Mesothelial cell of epicardium (in vitro differentiated cells): ENCODE results near the gene ANO3. TPM values are rescaled to one million over a fixed set of nuclear protein-coding genes. Genes with fewer than 3 reads are reported as not detected.
"Not testable (repeated sequence)": the region's sequence is repeated elsewhere in the genome, so short reads cannot be mapped to it uniquely, and the experiment has no call there.

Source experiments
- DNase-seq, 2 experiments: peaks; one replicate each; pipeline ENCODE4 v3.0.0; 2021; ENCODE audit warnings: low spot score in 2 of 2; ENCODE audit not compliant: unreplicated experiment in 2 of 2
- H3K27ac Mint-ChIP-seq: 2 replicates; pipeline ENCODE4 v1.8.0; 2021; ENCODE audit warnings: mixed read lengths
- H3K27me3 Mint-ChIP-seq: 2 replicates; pipeline ENCODE4 v1.8.0; 2021; ENCODE audit warnings: low read depth, mixed read lengths
- H3K36me3 Mint-ChIP-seq: 2 replicates; pipeline ENCODE4 v1.8.0; 2021; ENCODE audit warnings: mixed read lengths
- H3K4me1 Mint-ChIP-seq: 2 replicates; pipeline ENCODE4 v1.8.0; 2021; ENCODE audit warnings: mixed read lengths
- H3K4me3 Mint-ChIP-seq: 2 replicates; pipeline ENCODE4 v1.8.0; 2021; ENCODE audit warnings: mild to moderate bottlenecking, moderate library complexity, mixed read lengths
- H3K9me3 Mint-ChIP-seq: 2 replicates; pipeline ENCODE4 v1.8.0; 2021; ENCODE audit warnings: mixed read lengths
- CTCF ChIP-seq: fragments of 200-600 bp; sonication (generic); IDR thresholded peaks from one replicate; pipeline ENCODE4 v1.5.0; 2021; ENCODE audit warnings: antibody characterized with exemption; ENCODE audit not compliant: unreplicated experiment
- total RNA-seq: library from RNA; stranded (reverse); gene quantifications from 3 replicates; pipeline ENCODE4 v1.2.1, GENCODE V29; 2021

The ANO3 gene
- total RNA-seq, 1 donor from 2014 or later = 0.13 TPM

DNA sequence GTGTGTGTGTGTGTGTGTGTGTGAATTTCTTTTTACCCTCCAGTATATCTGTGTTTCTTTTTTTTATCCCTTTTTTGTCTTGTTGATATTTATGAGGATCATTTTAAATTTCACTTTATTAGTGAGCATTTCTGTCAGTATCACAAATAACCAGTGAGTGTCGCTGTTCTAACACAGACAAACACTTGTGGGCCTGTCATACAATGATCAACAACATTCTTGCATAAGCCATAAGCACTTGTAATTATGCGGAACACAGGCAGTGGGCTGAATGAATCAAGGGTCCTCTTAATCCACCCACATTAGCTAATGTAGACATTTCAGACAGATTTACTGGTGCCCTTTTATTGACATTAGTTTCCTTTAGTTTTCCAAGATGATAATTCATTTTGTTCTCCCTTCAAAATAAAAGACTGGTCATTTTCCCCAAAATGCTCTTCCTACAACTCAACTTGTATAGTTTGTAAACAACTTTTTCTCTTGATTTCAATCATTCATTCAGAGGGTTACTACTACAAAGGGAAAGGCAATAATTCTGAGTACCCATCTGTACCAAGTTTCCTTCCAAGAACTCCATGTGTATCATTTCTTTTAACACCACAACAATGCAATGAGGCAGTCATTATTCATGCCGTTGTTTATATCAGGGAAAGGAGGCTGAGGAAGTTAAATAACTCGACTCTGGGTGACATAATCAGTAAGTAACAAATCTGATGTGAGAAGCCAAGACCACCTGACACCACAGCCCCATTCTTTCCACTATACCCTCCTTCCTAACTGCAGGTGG is 34.5 kb upstream of the ANO3 start:
- DNase-seq = no peak
- H3K9me3 Mint-ChIP-seq = peaks cover under 1% of the 10 kb centered on the region
- no peak overlapping the region for H3K27ac Mint-ChIP-seq
- peaks cover 11% of the 10 kb centered on the region for H3K27me3 Mint-ChIP-seq
- no peak overlapping the region for H3K4me3 Mint-ChIP-seq
- TF ChIP-seq CTCF = peak; percentile 83
- no peaks in the 10 kb centered on the region for H3K36me3 Mint-ChIP-seq
- peaks cover 3% of the 10 kb centered on the region for H3K4me1 Mint-ChIP-seq

- H3K36me3 Mint-ChIP-seq, H3K27ac Mint-ChIP-seq, H3K4me3 Mint-ChIP-seq, H3K4me1 Mint-ChIP-seq, DNase-seq: not testable (repeated sequence)
- peaks cover 11% of the 10 kb centered on the region for H3K9me3 Mint-ChIP-seq
- peaks cover 23% of the 10 kb centered on the region for H3K27me3 Mint-ChIP-seq
Measured at GRCh38 chr11:26316372-26316771, 15.6 kb upstream of the ANO3 start.

- no peak for TF ChIP-seq CTCF
- no peaks in the 10 kb centered on the region for H3K9me3 Mint-ChIP-seq
- H3K27ac Mint-ChIP-seq = no peak overlapping the region
- no peaks in the 10 kb centered on the region for H3K4me1 Mint-ChIP-seq
- H3K27me3 Mint-ChIP-seq = peaks cover 36% of the 10 kb centered on the region
- no peak overlapping the region for H3K4me3 Mint-ChIP-seq
- H3K36me3 Mint-ChIP-seq = no peaks in the 10 kb centered on the region
- no peak for DNase-seq
Measured at GRCh38 chr11:26319906-26320305, 12.0 kb upstream of the ANO3 start.

- no peak for DNase-seq
- peaks cover 27% of the 10 kb centered on the region for H3K27me3 Mint-ChIP-seq
- no peaks in the 10 kb centered on the region for H3K9me3 Mint-ChIP-seq
- TF ChIP-seq CTCF = no peak
- peaks cover 1% of the 10 kb centered on the region for H3K4me1 Mint-ChIP-seq
- no peak overlapping the region for H3K4me3 Mint-ChIP-seq
- no peak overlapping the region for H3K27ac Mint-ChIP-seq
- H3K36me3 Mint-ChIP-seq = no peaks in the 10 kb centered on the region
Measured at GRCh38 chr11:26321516-26321915, 10.4 kb upstream of the ANO3 start.

DNA sequence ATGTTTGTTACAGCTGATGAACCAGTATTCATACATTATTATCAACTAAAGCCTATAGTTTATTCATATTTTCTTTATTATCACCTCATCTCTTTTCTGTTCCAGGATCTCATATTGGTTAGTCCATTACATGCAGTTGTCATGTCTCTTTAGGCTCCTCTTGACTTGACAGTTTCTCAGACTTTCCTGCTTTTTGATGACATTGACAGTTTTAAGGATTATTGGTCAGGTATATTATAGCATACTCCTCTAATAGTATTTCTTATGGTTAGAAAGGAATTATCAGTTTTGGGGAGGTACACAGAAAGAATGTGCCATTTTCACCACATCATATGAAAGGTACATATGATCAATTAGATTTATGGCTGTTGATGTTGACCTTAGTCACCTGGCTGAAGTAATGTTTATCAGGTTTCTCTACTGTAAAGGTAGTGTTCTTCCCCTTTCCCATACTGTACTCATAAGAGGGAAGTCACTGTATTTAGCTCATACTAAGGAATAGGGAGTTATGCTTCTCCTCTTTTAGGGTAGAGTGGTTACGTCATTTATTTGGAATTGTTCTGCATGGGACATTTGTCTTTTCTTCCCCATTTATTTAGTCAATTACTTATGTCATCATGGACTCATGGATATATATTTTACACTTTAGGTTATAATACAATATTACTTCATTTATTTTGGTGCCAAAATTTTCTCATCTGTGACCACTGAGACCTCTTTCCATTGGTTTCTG is 9.4 kb upstream of the ANO3 start:
- peaks cover 28% of the 10 kb centered on the region for H3K27me3 Mint-ChIP-seq
- no peak overlapping the region for H3K27ac Mint-ChIP-seq
- H3K9me3 Mint-ChIP-seq = no peaks in the 10 kb centered on the region
- no peak for DNase-seq
- peaks cover 5% of the 10 kb centered on the region for H3K4me1 Mint-ChIP-seq
- H3K4me3 Mint-ChIP-seq = no peak overlapping the region
- no peaks in the 10 kb centered on the region for H3K36me3 Mint-ChIP-seq
- no peak for TF ChIP-seq CTCF

- no peak for TF ChIP-seq CTCF
- no peak for DNase-seq
- H3K27me3 Mint-ChIP-seq = peaks cover 32% of the 10 kb centered on the region
- H3K36me3 Mint-ChIP-seq = no peaks in the 10 kb centered on the region
- no peak overlapping the region for H3K27ac Mint-ChIP-seq
- peaks cover 5% of the 10 kb centered on the region for H3K4me1 Mint-ChIP-seq
- no peak overlapping the region for H3K4me3 Mint-ChIP-seq
- H3K9me3 Mint-ChIP-seq = no peaks in the 10 kb centered on the region
Measured at GRCh38 chr11:26323837-26324236, 8.1 kb upstream of the ANO3 start.
